GM21528 (cell line): ENCODE results near the gene BLM.

Experiments used
- ATAC-seq: cut with Tn5 transposase; IDR thresholded peaks from one replicate; pipeline ENCODE4 v1.9.1; 2021; ENCODE audit warnings: mild to moderate bottlenecking, moderate library complexity; ENCODE audit not compliant: unreplicated experiment, low FRiP score

BLM gene

GRCh38 chr15:90865702-90866101 is 148.6 kb downstream of the BLM start:
- ATAC-seq: no peak
